ENCODE data around the gene SVEP1.
A peak's percentile ranks its signal among the peaks of the same experiment; 100 is the strongest.
"Not testable (repeated sequence)": the region's sequence is repeated elsewhere in the genome, so short reads cannot be mapped to it uniquely, and the experiment has no call there.

The SVEP1 gene

GRCh38 chr9:110426052-110426709, 153.4 kb downstream of the SVEP1 start:
- peak; percentile 45 for TF ChIP-seq CTCF (conservative IDR thresholded peaks at IDR 0.05; ENCODE audit: low read depth, low read length)
- peak; percentile 9 for DNase-seq (ENCODE audit: low read depth)
- H3K4me3 ChIP-seq (ENCODE audit: low read length): no peak overlapping the region

DNA sequence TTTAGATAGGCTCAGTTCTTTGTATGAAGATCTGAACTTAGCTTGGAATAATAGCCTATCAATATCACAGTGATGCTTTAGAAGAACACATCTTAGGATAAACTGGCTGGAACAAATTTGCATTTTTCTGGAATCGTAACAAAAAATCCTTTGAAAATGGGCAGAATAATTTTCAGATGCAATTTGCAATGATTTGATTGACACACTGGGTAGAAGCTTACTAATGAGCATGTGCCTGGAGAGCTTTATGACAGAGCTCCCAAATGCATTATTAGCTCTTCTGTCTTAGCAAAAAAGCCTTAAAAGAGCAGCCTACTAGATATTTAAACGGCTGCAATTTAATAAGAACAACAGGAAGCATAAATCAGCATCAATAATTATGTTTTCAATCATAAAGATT, 165.1 kb downstream of the SVEP1 start:
- no peak overlapping the region for H3K4me3 ChIP-seq (ENCODE audit: low read length)
- no peak for DNase-seq (ENCODE audit: low read depth)
- no peak for TF ChIP-seq CTCF (conservative IDR thresholded peaks at IDR 0.05; ENCODE audit: low read depth, low read length)

- TF ChIP-seq CTCF (conservative IDR thresholded peaks at IDR 0.05; ENCODE audit: low read depth, low read length): no peak
- no peak for DNase-seq (ENCODE audit: low read depth)
- H3K4me3 ChIP-seq (ENCODE audit: low read length): no peak overlapping the region
Measured at GRCh38 chr9:110410961-110411360, 168.6 kb downstream of the SVEP1 start.

DNA sequence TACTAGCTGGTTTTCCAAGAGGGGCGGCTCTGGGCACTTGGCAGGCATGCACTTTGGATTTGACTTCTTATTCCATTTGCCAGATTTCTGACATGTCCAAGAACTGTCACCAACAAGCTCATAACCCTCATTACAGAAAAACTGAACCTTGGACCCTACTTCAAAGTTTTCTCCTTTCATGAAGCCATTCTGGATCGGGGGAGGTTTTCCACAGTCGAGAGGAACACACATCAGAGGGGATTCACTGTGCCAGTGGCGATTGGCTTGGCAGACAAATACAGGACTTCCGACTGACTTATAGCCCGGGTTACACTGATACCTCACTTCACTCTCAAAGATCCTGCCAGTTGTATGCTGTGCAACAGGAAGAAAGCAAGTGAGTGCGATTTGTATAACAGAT, 170.9 kb downstream of the SVEP1 start:
- no peak for DNase-seq (ENCODE audit: low read depth)
- no peak overlapping the region for H3K4me3 ChIP-seq (ENCODE audit: low read length)
- TF ChIP-seq CTCF (conservative IDR thresholded peaks at IDR 0.05; ENCODE audit: low read depth, low read length): no peak

GRCh38 chr9:110405858-110406443, 173.6 kb downstream of the SVEP1 start:
- no peak for DNase-seq (ENCODE audit: low read depth)
- no peak overlapping the region for H3K4me3 ChIP-seq (ENCODE audit: low read length)
- no peak for TF ChIP-seq CTCF (conservative IDR thresholded peaks at IDR 0.05; ENCODE audit: low read depth, low read length)

DNA sequence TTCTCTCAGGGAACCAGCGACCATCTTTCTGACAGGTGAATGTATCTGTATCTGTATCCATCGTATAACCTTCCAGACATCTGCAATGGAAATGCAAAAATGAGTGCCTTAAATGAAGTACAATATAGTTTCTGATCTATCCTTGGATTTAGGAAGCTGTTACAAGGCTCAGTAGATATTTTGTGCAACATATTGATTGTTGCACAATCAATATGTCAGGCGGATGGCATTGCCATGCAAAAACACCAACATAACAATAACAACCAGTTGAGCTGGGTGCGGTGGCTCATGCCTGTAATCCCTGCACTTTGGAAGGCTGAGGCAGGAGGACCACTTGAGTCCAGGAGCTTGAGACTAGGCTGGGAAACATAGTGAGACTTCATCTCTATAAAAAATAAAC, 175.1 kb downstream of the SVEP1 start:
- no peak for DNase-seq (ENCODE audit: low read depth)
- no peak for TF ChIP-seq CTCF (conservative IDR thresholded peaks at IDR 0.05; ENCODE audit: low read depth, low read length)
- H3K4me3 ChIP-seq (ENCODE audit: low read length): no peak overlapping the region

GRCh38 chr9:110399983-110400382, 179.6 kb downstream of the SVEP1 start:
- TF ChIP-seq CTCF (conservative IDR thresholded peaks at IDR 0.05; ENCODE audit: low read depth, low read length): no peak
- no peak for DNase-seq (ENCODE audit: low read depth)
- no peak overlapping the region for H3K4me3 ChIP-seq (ENCODE audit: low read length)

DNA sequence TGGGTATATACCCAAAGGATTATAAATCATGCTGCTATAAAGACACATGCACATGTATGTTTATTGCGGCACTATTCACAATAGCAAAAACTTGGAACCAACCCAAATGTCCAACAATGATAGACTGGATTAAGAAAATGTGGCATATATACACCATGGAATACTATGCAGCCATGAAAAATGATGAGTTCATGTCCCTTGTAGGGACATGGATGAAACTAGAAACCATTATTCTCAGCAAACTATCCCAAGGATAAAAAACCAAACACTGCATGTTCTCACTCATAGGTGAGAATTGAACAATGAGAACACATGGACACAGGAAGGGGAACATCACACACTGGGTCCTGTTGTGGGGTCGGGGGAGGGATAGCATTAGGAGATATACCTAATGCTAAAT, 180.5 kb downstream of the SVEP1 start:
- not testable (repeated sequence) for DNase-seq (ENCODE audit: low read depth); H3K4me3 ChIP-seq (ENCODE audit: low read length)
